ENCODE data around the gene TMEM109.

Gene TMEM109

DNA sequence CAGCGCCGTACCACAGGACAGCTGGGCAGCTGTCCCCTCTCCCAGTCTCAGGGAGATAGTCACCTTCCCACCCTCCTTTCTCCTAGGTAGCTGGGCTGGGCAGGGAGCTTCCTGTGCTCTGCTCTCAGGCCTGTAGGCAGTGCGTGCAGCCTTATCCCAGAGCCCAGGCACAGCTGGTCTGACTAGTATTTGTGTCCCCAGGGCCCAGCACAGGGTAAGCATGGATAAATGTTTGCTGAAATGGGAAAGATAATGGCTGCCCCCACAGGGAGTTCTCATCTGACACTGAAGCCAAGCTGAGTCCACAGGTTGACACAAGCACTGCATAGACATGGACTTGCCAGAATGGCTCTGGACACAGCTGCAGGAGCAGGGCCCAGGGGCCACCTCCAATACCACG lies 28.3 kb downstream of the TMEM109 start:
- DNase-seq (ENCODE audit: low spot score): no peak

DNA sequence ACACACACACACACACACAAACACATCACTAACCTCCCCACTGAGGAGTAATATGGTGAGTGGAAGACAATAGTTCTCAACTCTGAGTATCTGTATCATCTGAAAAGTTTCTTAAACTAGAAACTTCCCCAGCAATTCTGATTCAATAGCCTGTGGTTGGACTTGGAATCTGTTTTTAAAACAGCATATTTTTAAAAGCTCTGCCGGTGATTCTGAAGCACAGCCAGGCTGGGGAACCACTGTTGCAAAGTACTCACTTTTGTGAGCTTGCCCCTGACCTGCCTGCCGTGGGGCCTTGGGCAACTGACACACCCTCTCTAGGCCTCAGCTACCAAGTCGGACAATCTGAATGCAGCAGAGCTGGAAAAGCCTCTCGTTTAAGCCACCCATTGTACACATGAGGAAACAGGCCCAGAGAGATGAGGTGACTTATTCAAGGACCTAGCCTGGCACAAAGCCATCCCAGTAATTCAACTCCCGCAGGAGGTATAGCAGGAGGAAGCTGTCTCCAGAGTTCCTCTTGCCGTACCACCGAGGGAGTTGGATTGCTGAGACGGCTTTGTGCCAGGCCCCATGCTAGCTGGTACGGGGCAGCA lies 29.1 kb downstream of the TMEM109 start:
- no peak for DNase-seq (ENCODE audit: low spot score)

DNA sequence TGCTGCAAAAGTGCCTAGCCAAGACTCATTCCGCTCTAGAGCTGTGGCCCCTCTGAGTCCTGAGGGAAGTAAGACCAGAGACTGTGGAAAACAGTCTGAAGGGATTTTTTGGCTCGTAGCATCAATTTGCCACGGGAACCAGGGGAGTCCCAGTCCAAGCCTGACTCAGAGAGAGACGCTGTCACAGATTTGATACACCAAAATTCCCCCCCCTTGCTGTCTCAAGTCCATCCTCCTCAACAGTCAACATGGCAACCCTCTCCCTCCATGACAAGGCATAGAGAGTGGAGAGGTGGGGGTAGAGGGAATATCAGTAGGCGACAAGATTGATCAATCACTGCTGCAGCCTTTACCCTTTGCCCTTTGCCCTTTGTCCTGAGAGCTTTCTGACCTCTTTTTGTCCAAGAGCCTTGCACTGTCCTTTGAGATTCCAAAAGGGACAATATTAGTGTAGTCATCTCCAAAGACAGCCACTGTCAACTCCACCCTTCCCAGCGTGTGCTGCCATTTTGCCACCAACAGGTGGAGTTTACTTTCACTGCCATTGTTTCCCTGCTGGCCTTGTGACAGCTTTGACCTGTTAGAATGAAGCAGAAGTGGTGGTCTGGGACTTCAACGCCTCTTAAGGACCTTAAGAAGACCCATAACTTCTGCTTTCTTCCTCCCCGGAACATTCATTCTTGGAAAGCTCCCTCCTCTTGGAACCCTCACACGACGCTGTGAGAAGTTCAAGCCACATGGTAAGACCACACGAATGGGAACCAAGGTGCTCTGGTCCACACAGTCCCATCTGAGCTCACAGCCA lies 30.7 kb downstream of the TMEM109 start:
- no peak for DNase-seq (ENCODE audit: low spot score)

DNA sequence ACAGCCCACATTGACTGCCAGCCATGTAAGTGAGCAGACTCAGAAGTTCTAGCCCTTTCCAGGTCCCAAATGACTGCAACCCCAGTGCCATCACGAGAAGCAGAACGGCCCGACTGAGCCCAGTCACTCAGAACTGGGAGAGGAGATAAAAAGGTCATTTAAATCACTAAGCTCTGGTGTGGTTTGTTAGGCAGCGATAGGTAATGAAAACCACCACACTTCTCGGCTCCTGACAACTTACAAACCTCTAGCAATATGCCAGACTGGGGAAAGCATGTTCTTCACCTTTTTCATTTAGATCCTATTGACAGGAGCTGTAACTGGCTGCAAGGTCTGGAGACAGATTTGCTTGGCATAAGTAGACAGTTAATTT lies 31.3 kb downstream of the TMEM109 start:
- DNase-seq (ENCODE audit: low spot score): no peak

DNA sequence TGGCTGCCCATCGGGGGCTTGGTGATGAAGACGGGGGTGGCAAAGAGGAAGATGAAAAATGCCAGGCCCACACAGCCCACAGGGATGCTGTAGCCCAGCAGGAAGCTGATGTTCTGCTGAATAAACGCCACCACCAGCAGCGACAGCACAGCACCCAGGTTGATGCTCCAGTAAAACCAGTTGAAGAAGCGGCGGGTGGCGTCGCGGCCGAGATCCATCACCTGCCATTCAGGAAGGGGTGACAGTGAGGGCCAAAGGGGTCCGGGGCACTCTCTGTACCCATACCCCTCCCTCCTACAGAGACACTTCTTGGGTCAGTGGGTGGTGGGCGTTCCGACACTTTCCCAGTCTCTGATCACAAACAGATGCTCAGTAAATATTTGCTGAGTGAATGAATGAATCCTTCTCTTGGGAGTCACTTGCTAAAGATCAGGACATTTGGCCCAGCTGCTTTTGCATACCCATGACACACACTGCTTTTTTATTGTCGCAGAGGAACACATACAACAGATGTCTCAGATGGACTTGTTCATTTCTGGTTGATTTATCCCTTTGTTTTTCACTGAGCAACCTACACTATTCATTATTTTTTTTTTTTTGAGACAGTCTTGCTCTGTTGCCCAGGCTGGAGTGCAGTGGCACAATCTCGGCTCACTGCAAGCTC lies 32.8 kb downstream of the TMEM109 start:
- DNase-seq (ENCODE audit: low spot score): no peak

DNA sequence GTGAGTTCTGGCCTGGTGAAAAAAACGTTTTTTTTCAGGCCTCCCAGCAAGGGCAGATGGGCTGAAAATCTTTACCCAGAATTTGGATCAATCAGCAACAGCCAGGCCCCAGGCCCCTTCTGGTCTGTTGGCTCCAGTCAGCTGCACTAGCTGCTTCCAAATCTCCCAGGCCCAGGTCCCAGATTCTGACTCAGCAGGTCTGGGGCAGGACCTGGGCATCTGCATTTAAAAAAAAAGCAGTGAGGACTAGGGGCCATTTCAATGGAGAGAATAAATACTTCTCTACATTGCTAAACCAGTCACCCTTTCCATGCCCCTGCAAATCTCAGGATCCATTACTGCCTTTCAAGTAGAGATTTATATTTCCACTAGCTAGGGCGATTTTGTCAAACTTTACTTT lies 33.7 kb downstream of the TMEM109 start:
- DNase-seq (ENCODE audit: low spot score): no peak

DNA sequence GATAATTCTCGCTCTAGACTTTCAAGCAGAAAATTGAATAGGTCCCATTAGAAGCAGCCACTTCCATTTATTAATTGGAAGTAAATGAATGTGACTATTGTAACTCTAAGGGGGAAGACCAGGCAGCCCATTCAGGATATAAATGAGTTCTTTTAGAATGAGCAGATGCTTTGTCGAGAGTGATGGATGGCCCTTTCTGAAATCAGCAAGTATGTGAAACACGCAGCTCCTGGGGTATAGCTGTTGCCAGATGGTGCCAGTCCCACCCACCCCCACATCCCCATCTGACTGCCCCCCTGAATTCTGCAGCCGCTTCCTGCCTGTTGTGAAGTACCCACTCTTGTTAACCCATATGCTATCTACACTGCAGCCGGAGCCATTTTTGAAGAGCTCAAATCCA lies 34.3 kb downstream of the TMEM109 start:
- no peak for DNase-seq (ENCODE audit: low spot score)

DNA sequence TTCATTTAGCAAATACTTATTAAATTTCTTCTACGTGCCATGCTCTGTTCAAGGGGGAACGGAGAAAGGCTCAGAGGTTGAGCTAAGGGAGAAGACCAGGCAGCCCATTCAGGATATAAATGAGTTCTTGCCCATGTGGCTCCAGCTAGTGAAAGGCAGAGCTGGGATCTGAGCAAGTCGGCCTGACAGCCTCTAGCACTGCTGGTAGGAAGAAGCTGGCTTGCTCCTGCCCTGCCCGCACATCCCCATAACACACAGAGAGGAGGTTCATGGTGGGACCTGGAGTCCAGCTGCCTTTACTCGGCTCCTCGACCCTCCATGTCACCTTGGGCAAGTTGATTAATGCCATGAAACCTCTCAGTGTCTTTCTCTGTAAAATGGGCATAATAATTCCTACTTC lies 36.1 kb downstream of the TMEM109 start:
- no peak for DNase-seq (ENCODE audit: low spot score)

DNA sequence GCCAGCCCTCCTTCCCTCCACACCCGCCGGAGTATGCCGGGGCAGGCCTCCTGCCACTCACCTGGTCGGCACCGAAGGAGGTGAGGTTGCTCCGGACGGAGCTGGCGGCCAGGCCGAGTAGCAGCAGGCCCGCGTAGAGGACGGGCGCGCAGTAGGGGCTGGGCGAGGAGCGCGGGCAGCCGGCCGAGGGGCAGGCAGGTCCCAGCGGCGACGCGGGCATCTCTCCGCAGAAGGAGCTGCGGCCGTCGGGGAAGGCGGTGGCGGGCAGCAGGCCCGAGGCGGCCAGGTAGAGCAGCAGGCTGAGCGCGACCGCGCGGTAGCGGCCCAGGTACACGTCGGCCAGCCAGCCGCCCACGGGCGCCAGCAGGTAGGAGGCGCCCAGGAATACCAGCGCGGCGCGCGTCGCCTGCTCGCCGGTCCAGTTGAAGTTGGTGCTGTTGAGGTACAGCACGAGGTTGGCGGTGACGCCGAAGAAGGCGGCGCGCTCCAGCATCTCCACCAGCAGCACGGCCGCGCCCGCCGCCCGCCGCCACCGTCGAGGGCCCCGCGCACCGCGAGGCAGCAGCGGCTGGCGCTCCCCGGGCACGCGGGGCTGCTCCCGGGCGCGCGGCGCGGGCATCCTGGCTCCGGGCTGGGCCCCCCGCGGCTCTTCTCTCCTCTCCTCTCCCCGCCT lies 37.1 kb downstream of the TMEM109 start:
- DNase-seq (ENCODE audit: low spot score): no peak

DNA sequence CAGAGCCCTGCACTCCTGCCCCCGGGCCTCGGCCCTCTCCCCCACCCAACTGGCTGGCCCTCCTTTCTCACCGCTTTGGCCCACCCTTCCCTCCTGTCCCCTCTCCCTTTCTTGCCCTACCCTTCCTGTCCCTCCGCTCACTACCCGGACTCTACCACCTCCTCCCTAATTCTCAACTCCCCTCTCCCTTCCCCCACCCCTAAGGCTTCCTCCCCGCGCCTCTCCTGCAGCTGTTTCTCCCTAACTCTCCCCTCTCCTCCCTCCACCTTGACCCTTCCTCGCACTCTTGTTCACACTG lies 37.6 kb downstream of the TMEM109 start:
- DNase-seq (ENCODE audit: low spot score): no peak

DNA sequence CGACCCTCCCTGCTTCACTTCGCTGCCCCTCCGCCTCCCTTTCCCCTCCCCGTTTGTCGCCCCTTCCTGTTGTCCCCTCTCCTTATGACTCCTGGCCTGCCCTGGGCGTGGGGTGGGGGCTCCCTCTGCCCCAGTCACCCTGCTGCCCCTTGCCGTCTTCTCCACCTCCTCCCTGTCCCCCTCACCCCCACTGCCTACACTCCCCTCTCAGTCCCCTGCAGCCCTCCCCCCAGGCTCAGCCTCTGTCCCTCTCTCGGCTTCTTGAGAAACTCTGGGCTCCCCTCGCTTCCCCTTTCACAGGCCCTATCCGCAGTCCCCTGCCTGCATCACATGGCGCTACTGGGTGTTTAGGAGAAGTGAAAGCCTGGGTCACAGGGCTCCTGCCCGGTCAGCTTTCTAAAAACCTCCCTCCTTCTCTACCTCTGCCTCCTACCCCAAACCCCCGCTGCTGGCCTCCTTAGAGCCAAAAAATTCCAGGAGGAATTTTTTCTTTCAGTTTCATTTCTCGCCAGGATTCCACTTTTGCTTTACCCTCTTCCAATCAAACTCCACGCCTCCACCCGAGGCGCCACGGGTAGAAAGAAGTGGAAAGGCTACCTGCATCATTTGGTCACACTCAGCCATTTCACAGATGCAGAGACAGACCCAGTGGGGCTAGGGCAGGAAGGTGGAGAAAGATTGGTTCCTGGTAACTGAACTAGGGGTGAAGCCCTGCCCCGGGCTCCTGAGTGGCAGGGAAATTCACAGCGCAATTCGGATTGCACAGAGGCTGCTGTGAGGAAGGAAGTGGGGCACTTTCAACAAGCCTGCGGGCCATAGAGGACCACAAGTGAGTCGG lies 38.2 kb downstream of the TMEM109 start, which contains the start of gene SLC15A3:
TSS of gene SLC15A3 (minus strand) at position 273 of the 838 bp plus-strand sequence. CDS start 625 bp downstream, outside the sequence.
- peak; percentile 52 for DNase-seq (ENCODE audit: low spot score)

DNA sequence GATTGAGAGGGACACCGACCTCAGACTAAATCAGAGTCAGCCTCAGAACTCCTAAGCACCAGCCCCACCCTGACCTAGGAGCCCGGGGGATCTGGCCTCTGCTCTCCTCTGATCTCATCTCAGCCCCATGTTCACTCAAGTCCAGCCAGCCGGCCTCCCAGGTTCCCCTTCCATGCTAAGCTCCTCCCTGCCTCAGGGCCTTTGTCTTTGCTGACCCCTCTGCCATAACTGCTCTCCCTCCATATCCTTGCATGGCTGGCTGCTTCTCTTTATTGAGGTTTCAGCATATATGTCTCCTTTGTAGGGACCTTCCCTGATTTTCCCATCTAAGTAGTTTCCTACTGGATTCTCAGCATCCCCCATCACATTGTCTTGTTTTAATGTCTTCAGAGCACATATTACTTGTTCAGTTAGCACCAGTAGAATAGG lies 38.8 kb downstream of the TMEM109 start:
- no peak for DNase-seq (ENCODE audit: low spot score)

DNA sequence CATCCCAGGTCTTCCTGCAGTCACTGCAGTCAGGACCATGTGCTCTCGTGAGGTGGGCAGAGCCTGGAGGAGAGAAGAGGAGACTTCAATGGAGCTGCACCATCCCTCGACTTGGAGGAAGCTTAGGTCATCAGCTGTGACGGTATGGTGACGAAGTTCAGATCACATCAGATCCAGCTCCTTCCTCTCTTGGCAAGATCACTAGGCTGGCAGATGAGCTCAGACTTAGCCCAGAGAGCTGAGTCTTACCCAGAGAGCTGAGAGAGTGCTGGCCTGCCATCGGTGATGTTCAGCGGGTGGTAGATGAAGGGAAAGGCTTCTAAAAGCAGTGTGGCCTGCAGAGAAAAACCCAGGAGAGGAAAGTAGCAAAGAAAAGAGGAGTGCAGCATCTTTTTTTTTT lies 39.8 kb downstream of the TMEM109 start:
- no peak for DNase-seq (ENCODE audit: low spot score)

DNA sequence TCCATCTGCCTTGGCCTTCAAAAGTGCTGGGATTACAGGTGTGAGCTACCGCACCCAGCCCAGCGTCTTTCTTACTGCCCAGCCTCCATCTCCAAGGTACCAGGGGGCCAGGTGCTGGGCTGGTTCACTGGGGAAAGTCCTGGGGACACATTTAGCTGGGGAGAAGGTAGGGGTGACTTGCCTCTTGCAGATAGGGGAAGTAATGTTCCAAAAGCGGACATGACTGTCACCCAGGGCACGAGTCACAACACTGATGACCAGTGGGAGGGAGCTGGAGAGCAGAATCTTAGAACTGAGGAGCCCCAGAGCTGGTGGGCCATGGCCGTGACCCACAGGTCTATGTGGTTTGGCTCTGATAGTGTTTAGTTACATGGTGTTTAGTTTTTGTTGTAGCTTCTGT lies 40.5 kb downstream of the TMEM109 start:
- no peak for DNase-seq (ENCODE audit: low spot score)

DNA sequence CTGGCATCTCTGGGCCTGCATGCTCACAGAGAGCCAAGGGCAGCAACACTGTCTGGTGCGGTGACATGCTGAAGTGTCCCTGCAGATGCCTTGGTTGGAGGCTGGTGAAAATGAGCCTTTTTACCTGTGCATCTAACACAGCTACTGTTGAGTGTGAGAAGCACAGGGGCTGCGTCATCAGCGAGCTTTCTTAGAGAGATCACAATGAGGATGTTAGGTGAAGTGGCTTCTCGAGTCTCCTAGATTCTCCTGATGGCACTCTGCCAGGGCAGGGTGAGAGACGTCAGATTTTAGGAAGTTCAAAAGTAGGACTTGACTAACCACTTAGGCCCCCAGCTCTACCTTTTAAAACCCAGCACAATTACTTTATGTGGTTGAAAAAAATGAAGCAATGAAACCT lies 41.6 kb downstream of the TMEM109 start:
- no peak for DNase-seq (ENCODE audit: low spot score)

DNA sequence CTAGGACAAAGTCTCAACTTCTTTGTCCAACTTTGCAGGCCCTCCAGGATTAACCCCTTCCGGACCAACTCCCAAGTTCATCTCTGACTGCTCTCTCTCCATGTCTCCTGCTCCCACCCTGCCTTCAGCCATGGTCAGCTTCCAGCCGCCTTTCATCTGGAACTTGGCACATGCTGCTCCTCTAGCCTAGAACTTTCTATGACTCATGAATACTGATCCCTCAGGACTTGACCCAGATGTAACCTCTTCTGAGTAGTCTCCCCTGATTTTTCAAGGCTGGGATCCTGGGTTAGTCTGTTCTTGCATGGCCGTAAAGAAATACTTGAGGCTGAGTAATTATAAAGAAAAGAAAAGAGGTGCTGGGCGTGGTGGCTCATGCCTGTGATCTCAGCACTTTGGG lies 43.2 kb downstream of the TMEM109 start:
- DNase-seq (ENCODE audit: low spot score): no peak

DNA sequence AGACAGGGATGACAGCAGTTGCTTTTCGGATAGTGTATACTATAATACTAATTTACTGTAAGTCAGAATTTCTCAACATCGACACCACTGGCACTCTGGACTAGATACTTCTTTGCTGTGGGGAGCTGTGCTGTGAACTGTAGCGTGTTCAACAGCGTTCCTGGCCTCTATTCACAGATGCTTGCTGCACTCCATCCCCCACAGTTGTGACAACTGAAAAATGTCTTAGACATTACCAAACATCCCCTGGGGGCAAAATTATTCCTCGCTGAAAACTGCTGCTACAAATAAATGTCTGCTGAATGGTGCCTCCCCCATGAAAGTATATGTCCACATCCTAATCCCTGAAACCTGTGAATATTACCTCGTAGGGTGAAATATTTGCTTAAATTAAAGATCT lies 45.5 kb downstream of the TMEM109 start:
- no peak for DNase-seq (ENCODE audit: low spot score)

DNA sequence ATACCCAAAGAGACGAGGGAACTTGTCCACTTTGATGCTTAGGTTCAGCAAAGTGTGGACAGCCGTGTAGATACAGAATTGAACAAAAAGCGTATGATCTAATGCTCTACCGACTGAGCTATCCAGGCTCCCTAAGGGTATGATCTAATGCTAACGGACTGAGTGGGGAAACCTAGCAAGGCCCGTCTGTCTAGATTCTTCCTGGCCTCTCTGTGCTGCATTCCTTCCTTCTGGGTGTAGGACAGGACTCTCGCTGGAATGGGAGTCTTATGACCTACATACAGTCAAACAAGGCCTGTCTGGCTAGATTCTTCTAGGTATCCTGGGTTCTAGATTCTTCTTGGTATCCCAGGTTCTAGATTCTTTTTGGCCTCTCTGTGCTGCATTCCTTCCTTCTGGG lies 46.4 kb downstream of the TMEM109 start:
- no peak for DNase-seq (ENCODE audit: low spot score)

DNA sequence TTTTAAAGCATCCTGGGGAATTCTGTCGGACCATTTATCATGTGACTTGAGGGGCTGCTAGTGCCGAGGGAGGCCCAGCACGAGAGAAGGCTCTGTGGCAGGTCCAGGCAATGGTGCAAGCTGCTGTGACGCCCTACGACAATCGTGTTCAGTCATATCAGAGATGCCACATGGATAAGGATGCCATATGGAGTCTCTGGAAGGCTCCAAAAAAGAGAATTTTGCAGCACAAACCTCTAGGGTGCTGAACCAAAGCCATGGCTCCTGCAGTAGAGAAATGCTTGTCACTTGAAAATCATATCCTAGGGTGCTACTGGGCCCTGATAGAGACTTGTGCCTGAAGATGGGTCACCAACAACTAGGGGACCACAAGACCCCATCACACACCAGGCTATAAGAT lies 50.8 kb downstream of the TMEM109 start:
- DNase-seq (ENCODE audit: low spot score): no peak

DNA sequence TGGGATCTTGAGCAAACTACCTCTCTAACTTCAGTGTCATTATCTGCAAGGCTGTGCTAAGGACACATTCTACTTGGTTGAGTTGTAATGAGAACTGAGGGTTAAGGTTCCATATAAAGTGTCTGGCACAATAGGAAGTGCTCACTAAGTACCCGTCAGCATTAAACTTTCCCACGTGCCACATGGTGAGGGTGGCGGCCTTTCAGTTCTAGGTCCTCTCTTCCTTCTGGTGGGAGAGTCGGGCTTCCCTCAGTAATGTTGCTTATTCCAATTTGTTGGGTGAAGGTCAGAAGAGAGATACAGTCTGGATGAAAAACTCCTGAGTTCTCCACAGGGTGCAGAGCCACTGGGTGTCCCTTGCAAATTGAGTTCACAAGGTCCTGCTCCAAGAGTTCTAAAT lies 52.9 kb downstream of the TMEM109 start:
- no peak for DNase-seq (ENCODE audit: low spot score)

DNA sequence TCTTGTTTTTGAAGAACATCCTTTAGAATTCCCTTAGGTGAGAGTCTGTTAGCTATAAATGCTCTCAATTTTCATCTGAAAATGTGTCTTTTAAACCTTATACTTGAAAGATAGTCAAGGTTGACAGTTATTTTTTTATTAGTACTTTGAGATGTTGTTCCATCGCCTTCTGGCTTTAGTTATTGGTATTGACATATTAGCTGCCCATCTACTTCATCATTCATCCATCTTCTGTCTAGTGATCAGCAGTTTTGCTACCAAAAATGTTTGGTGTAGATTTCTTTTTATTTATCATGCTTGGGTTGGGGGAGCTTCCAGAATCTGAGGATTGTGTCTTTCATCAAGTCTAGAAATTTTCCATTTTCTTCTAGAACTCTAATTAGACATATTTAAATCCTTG lies 54.3 kb downstream of the TMEM109 start:
- DNase-seq (ENCODE audit: low spot score): no peak

DNA sequence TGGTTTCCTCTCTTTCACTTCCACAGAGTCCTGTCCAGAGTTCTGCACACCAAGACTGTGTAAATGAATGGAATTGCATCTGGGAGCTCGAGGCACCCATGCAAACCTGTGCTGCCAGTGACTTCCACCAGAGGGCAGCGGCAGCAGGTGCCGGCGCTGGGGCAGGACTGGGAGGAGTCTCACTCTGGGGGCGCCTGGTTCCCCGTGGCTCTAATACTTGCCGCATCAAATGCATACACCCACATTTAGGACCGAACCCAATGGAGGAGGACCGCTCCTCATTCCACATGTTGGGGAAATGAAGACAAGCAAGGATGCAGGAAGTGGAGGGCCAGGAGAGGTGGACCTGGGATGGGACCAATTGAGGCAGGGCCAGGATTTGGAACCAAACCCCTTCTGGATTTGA lies 56.4 kb downstream of the TMEM109 start:
- peak; percentile 71 for DNase-seq (ENCODE audit: low spot score)
